ENCODE results near the gene CST1.

- no peak for TF ChIP-seq CTCF (IDR thresholded peaks at IDR 0.05)
- no peak for TF ChIP-seq POLR2A (IDR thresholded peaks at IDR 0.05)
Measured at GRCh38 chr20:23721962-23722361, 28.8 kb downstream of the CST1 start.
